ENCODE data around the gene CAPN15.

GRCh38 chr16:553601-554296, 26.2 kb downstream of the CAPN15 start:
- TF ChIP-seq CTCF (IDR thresholded peaks at IDR 0.05; ENCODE audit: insufficient read depth, low read depth, low read length) (no peak), EZH2 (IDR thresholded peaks at IDR 0.05; ENCODE audit: insufficient read depth, low read length) (no peak)
